Thymus (tissue), 11 donors: ENCODE results near the gene CYP2W1. TPM values are rescaled to one million over a fixed set of nuclear protein-coding genes. Genes with fewer than 3 reads are reported as not detected.
"Not testable (repeated sequence)": the region's sequence is repeated elsewhere in the genome, so short reads cannot be mapped to it uniquely, and the experiment has no call there.

Experiments
- DNase-seq, 9 donors: peaks; one replicate each; pipeline ENCODE4 v3.0.0-alpha.2; 2013; ENCODE audit warnings: low spot score in 9 of 9, low read depth in 6 of 9, missing footprints in 1 of 9
- H3K27ac ChIP-seq, 2 donors: one replicate each; pipeline ENCODE4 v1.5.1; 2013; ENCODE audit warnings: control low read depth in 1 of 2, low read depth in 1 of 2, low read length in 1 of 2, mild to moderate bottlenecking in 1 of 2, moderate library complexity in 1 of 2
- H3K27me3 ChIP-seq, 2 donors: one replicate each; pipeline ENCODE4 v1.5.1; 2013; ENCODE audit warnings: low read length in 1 of 2; ENCODE audit not compliant: control insufficient read depth in 2 of 2, insufficient read depth in 1 of 2
- H3K36me3 ChIP-seq, 2 donors: one replicate each; pipeline ENCODE4 v1.5.1; 2013; ENCODE audit warnings: low read length in 1 of 2, mild to moderate bottlenecking in 1 of 2, moderate library complexity in 1 of 2; ENCODE audit not compliant: control insufficient read depth in 2 of 2, insufficient read depth in 2 of 2
- H3K4me1 ChIP-seq, 2 donors: one replicate each; pipeline ENCODE4 v1.5.1; 2013; ENCODE audit warnings: low read length in 2 of 2; ENCODE audit not compliant: control insufficient read depth in 2 of 2, insufficient read depth in 2 of 2
- H3K4me3 ChIP-seq, 2 donors: one replicate each; pipeline ENCODE4 v1.5.1; 2013; ENCODE audit warnings: low read length in 2 of 2, control low read depth in 1 of 2, mild to moderate bottlenecking in 1 of 2
- H3K9me3 ChIP-seq, 2 donors: one replicate each; pipeline ENCODE4 v1.5.1; 2013; ENCODE audit warnings: low read length in 1 of 2, mild to moderate bottlenecking in 1 of 2; ENCODE audit not compliant: control insufficient read depth in 2 of 2, insufficient read depth in 1 of 2
- WGBS: extraction: QIAGEN DNeasy Blood & Tissue Kit; methylation state at CpG from one replicate; pipeline ENCODE4 v1.1.7; 2013; 5-methylcytosine and 5-hydroxymethylcytosine counted together
- polyA plus RNA-seq: library from polyadenylated mRNA; stranded (reverse); fragments of 200-250 nt; gene quantifications from one replicate; pipeline ENCODE4 v1.2.3, GENCODE V29; 2013
- total RNA-seq: library from RNA; stranded (reverse); fragments of 120-200 nt; gene quantifications from one replicate; pipeline ENCODE4 v1.2.4, GENCODE V29; 2013
- donor health status: healthy.

CYP2W1 gene
- total and polyA plus RNA-seq, 2 donors: 0.09 to 0.48 TPM

DNA sequence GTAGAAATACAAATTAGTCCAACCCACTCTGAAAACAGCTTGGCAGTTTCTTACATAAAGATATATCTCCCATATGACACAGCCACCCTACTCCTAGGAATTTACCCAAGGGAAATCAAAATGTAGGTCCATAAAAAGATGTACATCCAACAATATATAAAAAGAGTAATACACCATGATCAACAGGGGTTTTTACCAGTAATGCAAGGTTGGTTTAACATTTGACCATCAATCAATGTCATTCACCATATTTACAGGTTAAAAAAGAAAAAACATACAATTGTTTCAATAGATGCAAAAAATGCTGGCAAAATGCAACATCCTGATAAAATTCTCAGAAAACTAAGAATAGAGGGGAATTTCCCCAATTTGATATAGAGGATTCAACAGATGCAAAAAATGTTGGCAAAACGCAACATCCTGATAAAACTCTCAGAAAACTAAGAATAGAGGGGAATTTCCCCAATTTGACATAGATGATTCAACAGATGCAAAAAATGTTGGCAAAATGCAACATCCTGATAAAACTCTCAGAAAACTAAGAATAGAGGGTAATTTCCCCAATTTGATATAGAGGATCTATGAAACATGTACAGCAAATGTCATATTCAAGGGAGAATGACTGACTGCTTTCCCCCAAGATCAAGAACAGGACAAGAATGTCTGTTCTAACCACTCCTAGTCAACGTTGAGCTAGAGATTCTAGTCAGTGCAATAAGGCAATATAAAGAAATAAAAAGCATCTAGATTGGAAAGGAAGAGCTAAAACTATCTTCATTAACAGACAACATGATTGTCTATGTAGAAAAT, 42.2 kb upstream of the CYP2W1 start:
- H3K9me3 ChIP-seq: no peaks in the 10 kb centered on the region
- WGBS: 81% methylated on average over 2 of the region's 2 CpGs
- H3K27ac ChIP-seq: no peak overlapping the region
- no peaks in the 10 kb centered on the region for H3K4me1 ChIP-seq
- H3K36me3 ChIP-seq: no peaks in the 10 kb centered on the region
- no peak overlapping the region for H3K4me3 ChIP-seq
- H3K27me3 ChIP-seq: no peaks in the 10 kb centered on the region
- no peak for DNase-seq

DNA sequence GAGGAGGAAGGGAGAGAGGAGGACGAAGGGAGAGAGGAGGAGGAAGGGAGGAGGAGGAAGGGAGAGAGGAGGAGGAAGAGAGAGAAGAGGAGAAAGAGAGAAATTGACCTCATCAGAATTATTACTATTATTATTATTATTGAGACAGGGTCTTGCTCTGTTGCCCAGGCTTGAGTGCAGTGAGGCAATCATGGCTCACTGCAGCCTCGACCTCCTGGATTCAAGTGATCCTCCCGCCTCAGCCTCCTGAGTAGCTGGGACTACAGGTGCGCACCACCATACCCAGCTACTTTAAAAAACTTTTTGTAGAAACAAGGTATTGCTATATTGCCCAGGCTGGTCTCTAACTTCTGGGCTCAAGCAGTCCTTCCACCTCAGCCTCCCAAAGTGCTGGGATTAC, 39.2 kb upstream of the CYP2W1 start:
- H3K9me3 ChIP-seq, H3K4me1 ChIP-seq, H3K27me3 ChIP-seq, H3K27ac ChIP-seq, H3K4me3 ChIP-seq, H3K36me3 ChIP-seq, DNase-seq: not testable (repeated sequence)
- 90% methylated on average over 4 of the region's 4 CpGs for WGBS

DNA sequence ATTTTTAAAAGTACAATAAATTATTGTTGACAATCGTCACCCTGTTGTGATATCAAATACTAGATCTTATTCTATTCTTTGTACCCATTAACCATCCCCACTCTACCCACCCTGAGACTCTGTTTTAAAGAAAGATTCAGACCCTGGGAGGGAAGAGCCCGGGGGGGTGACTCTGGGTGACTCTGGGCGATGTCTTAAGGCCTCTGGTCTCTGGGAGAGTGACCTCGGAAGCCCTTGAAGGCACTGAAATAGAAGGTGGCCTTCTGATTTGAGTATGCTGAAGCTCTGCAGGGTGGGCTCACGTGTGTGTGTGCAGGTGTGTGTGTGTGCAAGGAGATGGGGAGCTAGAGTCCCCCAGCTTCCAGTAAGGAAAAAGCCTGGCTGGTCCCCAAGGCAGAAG, 38.2 kb upstream of the CYP2W1 start:
- no peaks in the 10 kb centered on the region for H3K4me1 ChIP-seq
- no peaks in the 10 kb centered on the region for H3K27me3 ChIP-seq
- no peaks in the 10 kb centered on the region for H3K9me3 ChIP-seq
- H3K36me3 ChIP-seq: no peaks in the 10 kb centered on the region
- 92% methylated on average over 5 of the region's 5 CpGs for WGBS
- H3K27ac ChIP-seq: no peak overlapping the region
- no peak overlapping the region for H3K4me3 ChIP-seq
- no peak for DNase-seq

DNA sequence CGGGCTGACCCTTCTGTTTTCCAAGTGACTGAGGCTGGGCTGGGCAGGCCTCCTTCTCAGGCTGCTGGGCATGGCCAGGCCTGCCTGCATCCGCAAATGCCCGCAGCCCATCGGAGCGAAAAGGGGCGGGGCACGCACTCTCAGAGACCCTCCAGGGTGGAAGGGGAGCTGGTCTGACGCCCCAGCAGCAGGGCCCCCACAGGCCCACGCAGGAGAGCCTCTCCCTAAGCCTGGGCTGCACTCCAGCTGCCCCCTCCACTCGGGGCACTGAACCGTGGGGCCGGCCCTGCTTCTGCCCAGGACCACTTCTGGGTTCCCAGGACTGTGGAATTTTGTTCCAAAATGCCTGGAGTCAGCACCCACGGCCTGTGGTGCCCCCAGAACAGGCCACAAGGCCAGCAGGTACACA, 37.8 kb upstream of the CYP2W1 start:
- H3K36me3 ChIP-seq: no peaks in the 10 kb centered on the region
- H3K9me3 ChIP-seq: no peaks in the 10 kb centered on the region
- no peaks in the 10 kb centered on the region for H3K27me3 ChIP-seq
- no peaks in the 10 kb centered on the region for H3K4me1 ChIP-seq
- DNase-seq: no peak
- peak overlapping the region in 1 of 2 donors; percentile 53 for H3K27ac ChIP-seq
- H3K4me3 ChIP-seq: no peak overlapping the region
- 92% methylated on average over 13 of the region's 13 CpGs for WGBS

DNA sequence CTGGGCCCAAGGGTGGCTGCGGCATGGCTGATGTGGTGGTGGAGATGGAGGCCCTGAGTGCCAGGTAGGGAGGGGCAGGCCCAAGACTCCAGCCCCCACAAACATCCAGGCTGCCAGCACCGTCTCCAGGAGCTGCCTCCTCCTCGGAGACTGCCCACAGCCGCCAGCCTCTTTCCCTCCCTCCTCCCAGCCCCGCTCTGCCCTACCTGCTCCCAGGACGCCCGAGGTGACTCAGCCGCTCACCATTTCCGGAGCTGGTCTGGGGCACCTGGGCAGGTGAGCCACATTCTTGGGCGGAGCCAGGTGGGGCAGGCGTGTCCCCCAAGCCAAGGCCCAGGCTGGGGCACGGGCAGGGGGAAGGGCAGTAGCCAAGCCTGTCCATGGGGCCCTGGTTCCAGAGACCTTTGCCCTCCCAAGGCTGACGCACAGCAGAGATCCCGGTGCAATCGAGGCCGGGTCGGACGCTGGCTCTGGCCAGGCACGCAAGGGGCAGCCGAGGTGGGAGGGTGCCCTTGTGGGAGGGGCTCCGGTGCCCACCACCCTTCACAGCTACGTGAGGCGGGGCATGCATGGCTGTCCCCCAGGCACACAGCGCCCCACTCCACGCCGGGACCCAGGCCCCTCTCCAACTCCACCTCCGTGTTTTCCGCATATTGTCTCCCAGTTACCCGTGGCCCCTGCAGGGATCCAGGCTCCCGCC, 37.3 kb upstream of the CYP2W1 start:
- Histone ChIP-seq H3K9me3 (no peaks in the 10 kb centered on the region), H3K27ac (peak overlapping the region in 1 of 2 donors; percentile 53), H3K4me1 (no peaks in the 10 kb centered on the region), H3K36me3 (no peaks in the 10 kb centered on the region), H3K27me3 (no peaks in the 10 kb centered on the region), H3K4me3 (no peak overlapping the region)
- 91% methylated on average over 30 of the region's 30 CpGs for WGBS
- DNase-seq: no peak

DNA sequence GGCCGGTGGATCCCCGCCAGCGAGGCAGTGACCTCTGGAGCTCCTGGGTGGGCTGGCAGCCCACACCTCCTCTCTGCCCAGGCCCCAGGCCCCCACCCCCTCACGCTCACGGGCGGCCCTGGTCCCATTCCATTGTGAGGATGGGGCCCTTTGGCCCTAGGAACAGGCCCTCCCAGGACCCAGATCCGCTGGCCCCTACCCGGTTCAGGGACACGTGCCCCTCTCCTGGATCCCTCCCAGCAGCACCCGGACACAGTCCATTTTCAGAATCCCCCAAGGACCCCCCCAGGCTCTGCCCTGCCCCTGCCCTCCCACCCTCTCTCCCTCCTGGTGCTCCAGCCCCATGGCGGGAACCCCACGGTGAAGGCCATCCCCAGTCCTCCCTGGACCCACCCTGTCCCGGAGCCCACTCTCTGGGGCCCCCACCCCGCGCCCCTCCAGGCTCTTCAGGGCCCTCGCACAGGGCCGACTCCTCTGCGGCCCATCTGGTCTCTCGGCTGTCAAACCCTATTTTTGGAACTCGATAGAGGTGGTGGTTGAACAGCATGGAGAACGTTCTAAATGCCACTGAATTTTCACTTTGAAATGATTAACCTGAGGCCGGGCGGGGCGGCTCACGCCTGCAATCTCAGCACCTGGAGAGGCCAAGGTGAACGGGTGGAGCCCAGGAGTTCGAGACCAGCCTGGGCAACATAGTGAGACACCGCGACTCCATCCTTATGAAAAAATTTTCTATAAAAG, 36.6 kb upstream of the CYP2W1 start:
- no peaks in the 10 kb centered on the region for H3K9me3 ChIP-seq
- H3K4me1 ChIP-seq: no peaks in the 10 kb centered on the region
- no peaks in the 10 kb centered on the region for H3K36me3 ChIP-seq
- peaks cover 0 to 2% of the 10 kb centered on the region in 2 donors for H3K27me3 ChIP-seq
- H3K27ac ChIP-seq: no peak overlapping the region
- H3K4me3 ChIP-seq: no peak overlapping the region
- WGBS: 93% methylated on average over 29 of the region's 29 CpGs
- no peak for DNase-seq

DNA sequence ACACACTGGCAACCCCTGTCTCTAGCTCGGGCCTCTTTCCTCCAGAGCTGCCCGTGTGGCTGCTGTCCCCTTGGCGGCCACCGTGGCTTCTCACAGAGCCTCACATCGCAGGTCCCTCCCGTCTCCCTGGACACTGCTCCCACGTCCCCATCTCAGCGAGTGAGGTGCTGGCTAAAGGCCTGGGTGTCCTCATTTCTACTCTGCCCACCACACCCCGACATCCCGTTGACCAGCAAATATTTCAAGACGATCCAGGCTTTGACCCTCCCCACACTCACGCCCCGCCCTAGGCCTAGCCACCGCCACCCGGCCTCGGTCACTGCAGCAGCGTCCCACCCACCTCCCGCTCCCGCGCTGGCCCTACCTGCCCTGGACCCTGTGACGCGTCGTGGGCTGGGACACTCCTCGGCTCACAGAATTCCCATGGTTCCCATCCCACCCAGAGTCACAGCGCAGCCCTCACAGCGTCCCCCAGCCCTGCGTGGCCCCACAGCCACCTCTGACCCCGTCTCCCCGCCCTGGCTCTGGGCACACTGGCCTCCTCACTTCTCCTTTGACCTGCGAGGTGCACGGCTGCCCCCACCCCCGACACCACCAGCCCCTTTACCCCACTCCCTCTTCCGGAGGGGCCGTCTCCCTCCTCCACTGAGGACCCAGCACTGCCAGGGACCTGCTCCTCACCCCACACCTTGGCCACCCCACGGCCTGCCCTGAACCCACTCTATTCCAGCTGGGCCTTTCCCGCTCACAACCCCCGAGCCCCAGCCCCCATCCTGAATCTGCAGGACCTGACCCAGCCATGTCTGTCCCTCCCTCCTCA, 35.4 kb upstream of the CYP2W1 start:
- no peak for DNase-seq
- 94% methylated on average over 37 of the region's 37 CpGs for WGBS
- Histone ChIP-seq H3K9me3 (no peaks in the 10 kb centered on the region), H3K27me3 (peaks cover 5 to 10% of the 10 kb centered on the region in 2 donors), H3K4me3 (no peak overlapping the region), H3K36me3 (no peaks in the 10 kb centered on the region), H3K4me1 (no peaks in the 10 kb centered on the region), H3K27ac (no peak overlapping the region)

- Histone ChIP-seq H3K36me3 (no peaks in the 10 kb centered on the region), H3K27me3 (peaks cover 21 to 24% of the 10 kb centered on the region in 2 donors), H3K27ac (no peak overlapping the region), H3K4me3 (no peak overlapping the region), H3K9me3 (peaks cover 0 to 2% of the 10 kb centered on the region in 2 donors), H3K4me1 (no peaks in the 10 kb centered on the region)
- 92% methylated on average over 28 of the region's 28 CpGs for WGBS
- no peak for DNase-seq
Observed at GRCh38 chr7:949021-949934, 33.7 kb upstream of the CYP2W1 start.
